IMR-90 (cell line): ENCODE data around the gene PLB1. TPM values are rescaled to one million over a fixed set of nuclear protein-coding genes. Genes with fewer than 3 reads are reported as not detected.

ENCODE experiments used
- ATAC-seq: fragments of 200-7000 bp; cut with Tn5 transposase; 2 replicates; pipeline ENCODE4 v1.9.1; 2020; ENCODE audit warnings: low read depth, mild to moderate bottlenecking, moderate library complexity
- BruUV-seq: library from RNA; stranded (reverse); fragments of 400-500 nt; replicated peaks from 2 replicates; lab custom pipeline; 2021; lab: Mats Ljungman, UMichigan
- CTCF ChIA-PET: fragments of 300-600 bp; formaldehyde crosslinking; extraction: SDS; loops from one replicate; lab custom pipeline; 2021; ENCODE audit warnings: antibody characterized with exemption; lab: Yijun Ruan, JAX
- POLR2A ChIA-PET: fragments of 300-600 bp; sonication (Branson Sonifier 250); formaldehyde crosslinking; loops from one replicate; lab custom pipeline; 2022; ENCODE audit warnings: antibody characterized with exemption; ENCODE audit not compliant: unreplicated experiment; lab: Charles Lee
- DNase-seq: peaks from one replicate; pipeline ENCODE4 v3.0.0; 2013
- H2AFZ ChIP-seq: replicated peaks from 2 replicates; pipeline ENCODE3; 2013; ENCODE audit warnings: low read length, mild to moderate bottlenecking; ENCODE audit not compliant: poor library complexity
- H2AK5ac ChIP-seq: 2 replicates; pipeline ENCODE4 v1.6.1; 2013; ENCODE audit warnings: low read depth, low read length, inconsistent platforms
- H2AK9ac ChIP-seq: replicated peaks from 2 replicates; pipeline ENCODE3; 2013; ENCODE audit warnings: mild to moderate bottlenecking, low read depth, low read length, moderate library complexity; ENCODE audit not compliant: poor library complexity
- H2BK120ac ChIP-seq: 2 replicates; pipeline ENCODE4 v1.6.1; 2013; ENCODE audit warnings: low read depth, low read length, inconsistent platforms
- H2BK15ac ChIP-seq: 3 replicates; pipeline ENCODE4 v1.6.1; 2013; ENCODE audit warnings: low read depth, low read length, inconsistent platforms
- H2BK20ac ChIP-seq: 2 replicates; pipeline ENCODE4 v1.6.1; 2013; ENCODE audit warnings: low read depth, mild to moderate bottlenecking, inconsistent platforms, low read length, moderate library complexity
- H2BK5ac ChIP-seq: 2 replicates; pipeline ENCODE4 v1.6.1; 2013; ENCODE audit warnings: mild to moderate bottlenecking, low read depth, low read length, inconsistent platforms; ENCODE audit not compliant: poor library complexity, severe bottlenecking
- H3K14ac ChIP-seq: replicated peaks from 2 replicates; pipeline ENCODE4 v1.6.1; 2013; ENCODE audit warnings: low read depth, low read length, inconsistent platforms
- H3K18ac ChIP-seq: 2 replicates; pipeline ENCODE4 v1.6.1; 2013; ENCODE audit warnings: low read depth, low read length, control low read depth
- H3K23ac ChIP-seq: 2 replicates; pipeline ENCODE4 v1.6.1; 2013; ENCODE audit warnings: low read depth, low read length, inconsistent platforms
- H3K27ac ChIP-seq: 2 replicates; pipeline ENCODE4 v1.5.1; 2013; ENCODE audit warnings: mild to moderate bottlenecking, control low read depth, low read length; ENCODE audit not compliant: insufficient read depth
- H3K27me3 ChIP-seq: 2 replicates; pipeline ENCODE4 v1.6.1; 2013; ENCODE audit warnings: low read length; ENCODE audit not compliant: control insufficient read depth, insufficient read depth
- H3K36me3 ChIP-seq: 2 replicates; pipeline ENCODE4 v1.6.1; 2013; ENCODE audit warnings: low read length, mixed read lengths; ENCODE audit not compliant: control insufficient read depth, insufficient read depth
- H3K4ac ChIP-seq: 2 replicates; pipeline ENCODE4 v1.6.1; 2013; ENCODE audit warnings: low read depth, low read length, inconsistent platforms
- H3K4me1 ChIP-seq: 2 replicates; pipeline ENCODE4 v1.6.1; 2013; ENCODE audit warnings: low read length, mixed read lengths; ENCODE audit not compliant: control insufficient read depth, insufficient read depth
- H3K4me2 ChIP-seq: 2 replicates; pipeline ENCODE4 v1.6.1; 2013; ENCODE audit warnings: low read depth, mild to moderate bottlenecking, control low read depth, low read length, moderate library complexity
- H3K4me3 ChIP-seq: 2 replicates; pipeline ENCODE4 v1.5.1; 2013; ENCODE audit warnings: low read depth, mild to moderate bottlenecking, control low read depth, low read length, moderate library complexity; ENCODE audit not compliant: insufficient read depth
- H3K56ac ChIP-seq: 2 replicates; pipeline ENCODE4 v1.6.1; 2013; ENCODE audit warnings: low read length, inconsistent platforms; ENCODE audit not compliant: insufficient read depth; ENCODE audit errors: extremely low read depth
- H3K79me1 ChIP-seq, 2 experiments: 2 replicates each; pipeline ENCODE4 v1.6.1; 2013; ENCODE audit warnings: low read length in 2 of 2, inconsistent platforms in 1 of 2, low read depth in 1 of 2
- H3K9ac ChIP-seq: 2 replicates; pipeline ENCODE4 v1.6.1; 2013; ENCODE audit warnings: low read depth, low read length, control low read depth
- H3K9me1 ChIP-seq: 2 replicates; pipeline ENCODE4 v1.6.1; 2013; ENCODE audit warnings: low read length, inconsistent platforms; ENCODE audit not compliant: insufficient read depth
- H3K9me3 ChIP-seq: 2 replicates; pipeline ENCODE4 v1.6.1; 2013; ENCODE audit warnings: low read length; ENCODE audit not compliant: control insufficient read depth, insufficient read depth
- H4K20me1 ChIP-seq: 2 replicates; pipeline ENCODE4 v1.6.1; 2013; ENCODE audit warnings: low read length, inconsistent platforms; ENCODE audit not compliant: insufficient read depth
- H4K5ac ChIP-seq: 2 replicates; pipeline ENCODE4 v1.6.1; 2013; ENCODE audit warnings: mild to moderate bottlenecking, low read depth, low read length, control low read depth
- H4K8ac ChIP-seq, 2 experiments: 2 replicates each; pipeline ENCODE4 v1.6.1; 2013; ENCODE audit warnings: low read depth in 2 of 2, low read length in 2 of 2, control low read depth in 1 of 2, inconsistent platforms in 1 of 2
- H4K91ac ChIP-seq: 2 replicates; pipeline ENCODE4 v1.6.1; 2013; ENCODE audit warnings: low read depth, low read length, inconsistent platforms; ENCODE audit not compliant: insufficient read depth
- BHLHE40 ChIP-seq: fragments of 150-350 bp; IDR thresholded peaks from 2 replicates; pipeline ENCODE4 v1.6.1; 2016; ENCODE audit warnings: mild to moderate bottlenecking, low read depth, low read length
- CEBPB ChIP-seq: IDR thresholded peaks from 2 replicates; pipeline ENCODE4 v1.6.1; 2012; ENCODE audit warnings: low read depth, low read length, improper control_type of control experiment
- CHD1 ChIP-seq: IDR thresholded peaks from 2 replicates; pipeline ENCODE4 v1.6.1; 2012; ENCODE audit warnings: low read depth, low read length, improper control_type of control experiment
- CTCF ChIP-seq: conservative IDR thresholded peaks from 2 replicates; pipeline ENCODE4 v1.5.1; 2012; ENCODE audit warnings: mild to moderate bottlenecking, low read depth, low read length, improper control_type of control experiment
- ELK1 ChIP-seq: fragments of 150-350 bp; IDR thresholded peaks from 2 replicates; pipeline ENCODE4 v1.6.1; 2016; ENCODE audit warnings: low read depth, mild to moderate bottlenecking, low read length, moderate library complexity, borderline replicate concordance
- FOS ChIP-seq: fragments of 150-350 bp; IDR thresholded peaks from 2 replicates; pipeline ENCODE4 v1.6.1; 2016; ENCODE audit warnings: low read depth, low read length
- MAFK ChIP-seq: IDR thresholded peaks from 2 replicates; pipeline ENCODE4 v1.6.1; 2012; ENCODE audit warnings: low read depth, low read length, improper control_type of control experiment
- MAZ ChIP-seq: IDR thresholded peaks from 2 replicates; pipeline ENCODE4 v1.6.1; 2012; ENCODE audit warnings: low read depth, mild to moderate bottlenecking, low read length, improper control_type of control experiment, moderate library complexity, borderline replicate concordance
- MXI1 ChIP-seq: IDR thresholded peaks from 2 replicates; pipeline ENCODE4 v1.6.1; 2012; ENCODE audit warnings: low read depth, mild to moderate bottlenecking, low read length, moderate library complexity, borderline replicate concordance
- NFE2L2 ChIP-seq: fragments of 150-350 bp; IDR thresholded peaks from 2 replicates; pipeline ENCODE4 v1.6.1; 2016; ENCODE audit warnings: low read depth, mild to moderate bottlenecking, low read length
- POLR2A ChIP-seq: IDR thresholded peaks from 2 replicates; pipeline ENCODE4 v1.6.1; 2012; ENCODE audit warnings: mild to moderate bottlenecking, low read depth, low read length
- RAD21 ChIP-seq: IDR thresholded peaks from 2 replicates; pipeline ENCODE4 v1.6.1; 2012; ENCODE audit warnings: low read length, improper control_type of control experiment
- RFX5 ChIP-seq: IDR thresholded peaks from 2 replicates; pipeline ENCODE4 v1.8.0; 2012; ENCODE audit warnings: low read depth, mild to moderate bottlenecking, low read length, moderate library complexity
- SMC3 ChIP-seq: fragments of 150-350 bp; IDR thresholded peaks from 2 replicates; pipeline ENCODE4 v1.6.1; 2016; ENCODE audit warnings: low read depth, mild to moderate bottlenecking, antibody characterized with exemption, low read length, moderate library complexity
- WGBS, 2 experiments: methylation state at CpG; one replicate each; pipeline versions ENCODE4 v1.1.5 to v1.1.7; 2013; ENCODE audit warnings: missing lambda C conversion rate in 2 of 2; ENCODE audit not compliant: insufficient read length in 1 of 2; ENCODE audit errors: extremely low coverage in 2 of 2; 5-methylcytosine and 5-hydroxymethylcytosine counted together
- dilution Hi-C: fragments of 300-500 bp; cut with HindIII; formaldehyde crosslinking; loops from one replicate; pipeline ENCODE4 v1.14.3; 2018; ENCODE audit warnings: low sequenced_read_pairs; ENCODE audit not compliant: unreplicated experiment
- in situ Hi-C: fragments of 300-500 bp; cut with MboI; formaldehyde crosslinking; loops from 3 replicates; pipeline ENCODE4 v1.14.3; 2019; ENCODE audit warnings: low sequenced_read_pairs, inconsistent platforms, mixed read lengths
- intact Hi-C: fragments of 100-400 bp; cut with micrococcal nuclease; formaldehyde crosslinking; loops from 2 replicates; pipeline ENCODE4 v1.10.0; 2022
- polyA plus RNA-seq, 3 experiments: library from polyadenylated mRNA; depleted of rRNA; stranded (reverse); fragments of >200 nt; gene quantifications; 2 replicates each; pipeline ENCODE4 v1.2.3, GENCODE V29; 2012; ENCODE audit warnings: low replicate concordance in 1 of 3
- total RNA-seq: library from RNA; depleted of rRNA; stranded (reverse); fragments of >200 nt; gene quantifications from 2 replicates; pipeline ENCODE4 v1.2.3, GENCODE V29; 2012

Gene PLB1
- total and polyA plus RNA-seq, 2 of the 4 experiments (the other 2 are of a cell fraction): 0.74 to 0.90 TPM

DNA sequence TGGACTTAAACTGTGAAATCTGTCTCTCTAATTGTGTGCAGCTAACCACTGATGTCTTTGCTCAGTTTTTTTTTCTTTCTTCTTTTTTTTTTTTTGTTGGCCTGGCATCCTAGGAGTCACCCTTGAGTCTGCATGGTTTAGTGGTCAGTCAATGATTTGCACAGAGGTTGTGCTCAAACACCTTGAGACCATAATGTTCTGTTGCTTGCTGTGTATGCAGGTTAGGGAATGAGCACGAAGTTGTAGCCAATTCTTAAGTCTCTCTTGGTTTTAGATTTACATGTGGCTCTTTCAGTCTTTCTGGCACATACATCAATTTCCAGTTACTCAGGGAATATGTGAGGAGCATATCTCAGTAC, 16.7 kb downstream of the PLB1 start:
- in situ Hi-C loops: no loop called here

More for the DNA sequence above, 16.7 kb downstream of the PLB1 start:
- no peak overlapping the region for H2AFZ ChIP-seq
- peaks cover 47% of the 10 kb centered on the region for H3K27me3 ChIP-seq
- no peaks in the 10 kb centered on the region for H3K4me1 ChIP-seq
- no peak overlapping the region for H4K91ac ChIP-seq
- H2BK120ac ChIP-seq: no peak overlapping the region
- no peaks in the 10 kb centered on the region for H4K20me1 ChIP-seq
- H2AK5ac ChIP-seq: no peak overlapping the region
- ATAC-seq: no peak
- no peak overlapping the region for H4K5ac ChIP-seq
- H2BK5ac ChIP-seq: no peak overlapping the region
- no peaks in the 10 kb centered on the region for H3K79me1 ChIP-seq
- DNase-seq: no peak
- no peak overlapping the region for H3K4ac ChIP-seq
- H2AK9ac ChIP-seq: no peak overlapping the region
- ChIA-PET CTCF (no interaction called here), POLR2A (no interaction called here)
- H2BK20ac ChIP-seq: no peak overlapping the region
- no peak overlapping the region for H3K56ac ChIP-seq
- no TSS peak for BruUV-seq
- H3K9me1 ChIP-seq: no peaks in the 10 kb centered on the region; the same call in 1 of the 2 replicates
- dilution Hi-C loops: no loop called here
- no peak overlapping the region for H3K9ac ChIP-seq
- no peak overlapping the region for H3K27ac ChIP-seq
- TF ChIP-seq CHD1 (no peak), CEBPB (no peak), MAZ (no peak), CTCF (no peak), RAD21 (no peak), BHLHE40 (no peak), RFX5 (no peak), NFE2L2 (no peak), MXI1 (no peak), SMC3 (no peak), MAFK (no peak), ELK1 (no peak), FOS (no peak), POLR2A (no peak)
- WGBS, 2 experiments: no CpG with 5 or more reads among the region's 1 CpG
- no peaks in the 10 kb centered on the region for H3K36me3 ChIP-seq
- intact Hi-C loops: no loop called here
- H2BK15ac ChIP-seq: no peak overlapping the region
- H3K4me3 ChIP-seq: no peak overlapping the region
- no peak overlapping the region for H3K4me2 ChIP-seq
- no peak overlapping the region for H4K8ac ChIP-seq
- H3K14ac ChIP-seq: no peak overlapping the region
- no peak overlapping the region for H3K18ac ChIP-seq
- H3K9me3 ChIP-seq: no peaks in the 10 kb centered on the region
- H3K23ac ChIP-seq: no peak overlapping the region
